GM23338 (cell line): ENCODE measurements around the gene TSSC4.

ENCODE experiments used
- CREB1 ChIP-seq: fragments of 250-450 bp; sonication (Bioruptor Pico); IDR thresholded peaks from 2 replicates; pipeline ENCODE4 v1.5.0; 2020; ENCODE audit warnings: low read depth, mild to moderate bottlenecking, moderate library complexity
- EZH2 ChIP-seq: fragments of 200-600 bp; sonication (generic); IDR thresholded peaks from one replicate; pipeline ENCODE4 v1.8.0; 2017; ENCODE audit warnings: antibody characterized with exemption, mild to moderate bottlenecking, low read depth; ENCODE audit not compliant: unreplicated experiment
- EZH2phosphoT487 ChIP-seq: fragments of 200-600 bp; sonication (generic); IDR thresholded peaks from one replicate; pipeline ENCODE4 v1.8.1; 2018; ENCODE audit warnings: antibody characterized with exemption; ENCODE audit not compliant: unreplicated experiment
- JUNB ChIP-seq: IDR thresholded peaks from one replicate; pipeline ENCODE4 v1.6.1; 2016; ENCODE audit warnings: antibody characterized with exemption; ENCODE audit not compliant: unreplicated experiment
- POLR2AphosphoS5 ChIP-seq: IDR thresholded peaks from 2 replicates; pipeline ENCODE4 v1.6.1; 2016; ENCODE audit warnings: antibody characterized with exemption, low read depth
- ZNF114 ChIP-seq: fragments of 250-450 bp; sonication (Bioruptor Pico); IDR thresholded peaks from 2 replicates; pipeline ENCODE4 v1.5.0; 2020; ENCODE audit warnings: mild to moderate bottlenecking, moderate library complexity
- ZNF331 ChIP-seq: fragments of 250-450 bp; sonication (Bioruptor Pico); IDR thresholded peaks from 2 replicates; pipeline ENCODE4 v1.5.0; 2020; ENCODE audit warnings: low read depth, mild to moderate bottlenecking, moderate library complexity
- TF ChIP-seq, protein P1 (sequence below): IDR thresholded peaks from one replicate; pipeline ENCODE4 v1.6.1; 2018; ENCODE audit warnings: antibody characterized with exemption; ENCODE audit not compliant: unreplicated experiment
- TF ChIP-seq, protein P2 (sequence below), 2 experiments: fragments of 200-600 bp in 1 of 2; sonication (generic) in 1 of 2; conservative IDR thresholded peaks; 2 replicates each; pipeline versions ENCODE4 v1.5.1 to v1.6.1; 2016 to 2017; ENCODE audit warnings: antibody characterized with exemption in 2 of 2, low read depth in 2 of 2, mild to moderate bottlenecking in 2 of 2, moderate library complexity in 1 of 2
- TF ChIP-seq, protein P3 (sequence below): fragments of 250-450 bp; sonication (Bioruptor Pico); IDR thresholded peaks from 2 replicates; pipeline ENCODE4 v1.5.0; 2020; ENCODE audit warnings: mild to moderate bottlenecking, moderate library complexity
- TF ChIP-seq, protein P4 (sequence below): IDR thresholded peaks from 2 replicates; pipeline ENCODE4 v1.6.1; 2016; ENCODE audit warnings: antibody characterized with exemption

DNA sequence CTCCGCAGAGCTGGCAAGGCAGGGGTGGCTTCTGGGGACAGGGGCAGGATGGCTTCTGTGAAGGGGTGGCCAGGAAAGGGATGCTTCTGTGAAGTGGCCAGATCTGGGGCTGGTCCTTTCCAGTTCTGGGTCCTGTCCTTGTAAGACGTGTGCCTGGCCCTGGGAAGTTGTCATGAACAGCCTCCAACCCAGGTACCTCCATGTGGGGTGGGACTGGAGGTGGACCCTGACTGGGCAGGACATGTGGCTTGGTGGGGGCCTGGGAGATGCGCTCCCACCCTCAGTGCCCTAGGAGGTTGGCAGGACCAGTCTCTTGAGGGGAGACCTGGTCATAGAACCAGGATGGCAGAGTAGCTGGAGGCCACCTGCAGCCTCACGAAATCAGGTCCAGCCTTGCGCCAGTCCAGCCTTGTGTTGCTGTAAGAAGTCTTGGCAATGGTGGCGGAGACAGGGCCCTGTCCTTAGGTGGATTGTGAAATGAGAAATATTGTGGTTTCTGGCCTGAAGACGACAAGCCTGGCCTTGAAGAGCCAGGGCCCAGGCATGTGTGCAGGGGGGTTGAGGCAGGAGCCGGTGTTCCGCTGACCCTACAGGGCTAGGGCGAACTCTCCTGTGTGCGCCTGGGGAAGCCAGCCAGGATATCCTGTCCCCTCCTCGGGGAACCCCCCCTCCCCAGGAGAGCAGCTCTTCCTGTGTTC is 46.9 kb downstream of the TSSC4 start:
- TF ChIP-seq, protein P1, sequence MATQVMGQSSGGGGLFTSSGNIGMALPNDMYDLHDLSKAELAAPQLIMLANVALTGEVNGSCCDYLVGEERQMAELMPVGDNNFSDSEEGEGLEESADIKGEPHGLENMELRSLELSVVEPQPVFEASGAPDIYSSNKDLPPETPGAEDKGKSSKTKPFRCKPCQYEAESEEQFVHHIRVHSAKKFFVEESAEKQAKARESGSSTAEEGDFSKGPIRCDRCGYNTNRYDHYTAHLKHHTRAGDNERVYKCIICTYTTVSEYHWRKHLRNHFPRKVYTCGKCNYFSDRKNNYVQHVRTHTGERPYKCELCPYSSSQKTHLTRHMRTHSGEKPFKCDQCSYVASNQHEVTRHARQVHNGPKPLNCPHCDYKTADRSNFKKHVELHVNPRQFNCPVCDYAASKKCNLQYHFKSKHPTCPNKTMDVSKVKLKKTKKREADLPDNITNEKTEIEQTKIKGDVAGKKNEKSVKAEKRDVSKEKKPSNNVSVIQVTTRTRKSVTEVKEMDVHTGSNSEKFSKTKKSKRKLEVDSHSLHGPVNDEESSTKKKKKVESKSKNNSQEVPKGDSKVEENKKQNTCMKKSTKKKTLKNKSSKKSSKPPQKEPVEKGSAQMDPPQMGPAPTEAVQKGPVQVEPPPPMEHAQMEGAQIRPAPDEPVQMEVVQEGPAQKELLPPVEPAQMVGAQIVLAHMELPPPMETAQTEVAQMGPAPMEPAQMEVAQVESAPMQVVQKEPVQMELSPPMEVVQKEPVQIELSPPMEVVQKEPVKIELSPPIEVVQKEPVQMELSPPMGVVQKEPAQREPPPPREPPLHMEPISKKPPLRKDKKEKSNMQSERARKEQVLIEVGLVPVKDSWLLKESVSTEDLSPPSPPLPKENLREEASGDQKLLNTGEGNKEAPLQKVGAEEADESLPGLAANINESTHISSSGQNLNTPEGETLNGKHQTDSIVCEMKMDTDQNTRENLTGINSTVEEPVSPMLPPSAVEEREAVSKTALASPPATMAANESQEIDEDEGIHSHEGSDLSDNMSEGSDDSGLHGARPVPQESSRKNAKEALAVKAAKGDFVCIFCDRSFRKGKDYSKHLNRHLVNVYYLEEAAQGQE: no peak
- TF ChIP-seq, protein P2, sequence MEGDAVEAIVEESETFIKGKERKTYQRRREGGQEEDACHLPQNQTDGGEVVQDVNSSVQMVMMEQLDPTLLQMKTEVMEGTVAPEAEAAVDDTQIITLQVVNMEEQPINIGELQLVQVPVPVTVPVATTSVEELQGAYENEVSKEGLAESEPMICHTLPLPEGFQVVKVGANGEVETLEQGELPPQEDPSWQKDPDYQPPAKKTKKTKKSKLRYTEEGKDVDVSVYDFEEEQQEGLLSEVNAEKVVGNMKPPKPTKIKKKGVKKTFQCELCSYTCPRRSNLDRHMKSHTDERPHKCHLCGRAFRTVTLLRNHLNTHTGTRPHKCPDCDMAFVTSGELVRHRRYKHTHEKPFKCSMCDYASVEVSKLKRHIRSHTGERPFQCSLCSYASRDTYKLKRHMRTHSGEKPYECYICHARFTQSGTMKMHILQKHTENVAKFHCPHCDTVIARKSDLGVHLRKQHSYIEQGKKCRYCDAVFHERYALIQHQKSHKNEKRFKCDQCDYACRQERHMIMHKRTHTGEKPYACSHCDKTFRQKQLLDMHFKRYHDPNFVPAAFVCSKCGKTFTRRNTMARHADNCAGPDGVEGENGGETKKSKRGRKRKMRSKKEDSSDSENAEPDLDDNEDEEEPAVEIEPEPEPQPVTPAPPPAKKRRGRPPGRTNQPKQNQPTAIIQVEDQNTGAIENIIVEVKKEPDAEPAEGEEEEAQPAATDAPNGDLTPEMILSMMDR (conservative IDR thresholded peaks at IDR 0.05; ENCODE audit: low read depth in 2 of 2): no peak
- TF ChIP-seq JUNB (no peak), EZH2 (no peak), POLR2AphosphoS5 (no peak), EZH2phosphoT487 (no peak), ZNF331 (CRISPR knock-in tag) (no peak), ZNF114 (CRISPR knock-in tag) (no peak), CREB1 (no peak)
- TF ChIP-seq, protein P3, sequence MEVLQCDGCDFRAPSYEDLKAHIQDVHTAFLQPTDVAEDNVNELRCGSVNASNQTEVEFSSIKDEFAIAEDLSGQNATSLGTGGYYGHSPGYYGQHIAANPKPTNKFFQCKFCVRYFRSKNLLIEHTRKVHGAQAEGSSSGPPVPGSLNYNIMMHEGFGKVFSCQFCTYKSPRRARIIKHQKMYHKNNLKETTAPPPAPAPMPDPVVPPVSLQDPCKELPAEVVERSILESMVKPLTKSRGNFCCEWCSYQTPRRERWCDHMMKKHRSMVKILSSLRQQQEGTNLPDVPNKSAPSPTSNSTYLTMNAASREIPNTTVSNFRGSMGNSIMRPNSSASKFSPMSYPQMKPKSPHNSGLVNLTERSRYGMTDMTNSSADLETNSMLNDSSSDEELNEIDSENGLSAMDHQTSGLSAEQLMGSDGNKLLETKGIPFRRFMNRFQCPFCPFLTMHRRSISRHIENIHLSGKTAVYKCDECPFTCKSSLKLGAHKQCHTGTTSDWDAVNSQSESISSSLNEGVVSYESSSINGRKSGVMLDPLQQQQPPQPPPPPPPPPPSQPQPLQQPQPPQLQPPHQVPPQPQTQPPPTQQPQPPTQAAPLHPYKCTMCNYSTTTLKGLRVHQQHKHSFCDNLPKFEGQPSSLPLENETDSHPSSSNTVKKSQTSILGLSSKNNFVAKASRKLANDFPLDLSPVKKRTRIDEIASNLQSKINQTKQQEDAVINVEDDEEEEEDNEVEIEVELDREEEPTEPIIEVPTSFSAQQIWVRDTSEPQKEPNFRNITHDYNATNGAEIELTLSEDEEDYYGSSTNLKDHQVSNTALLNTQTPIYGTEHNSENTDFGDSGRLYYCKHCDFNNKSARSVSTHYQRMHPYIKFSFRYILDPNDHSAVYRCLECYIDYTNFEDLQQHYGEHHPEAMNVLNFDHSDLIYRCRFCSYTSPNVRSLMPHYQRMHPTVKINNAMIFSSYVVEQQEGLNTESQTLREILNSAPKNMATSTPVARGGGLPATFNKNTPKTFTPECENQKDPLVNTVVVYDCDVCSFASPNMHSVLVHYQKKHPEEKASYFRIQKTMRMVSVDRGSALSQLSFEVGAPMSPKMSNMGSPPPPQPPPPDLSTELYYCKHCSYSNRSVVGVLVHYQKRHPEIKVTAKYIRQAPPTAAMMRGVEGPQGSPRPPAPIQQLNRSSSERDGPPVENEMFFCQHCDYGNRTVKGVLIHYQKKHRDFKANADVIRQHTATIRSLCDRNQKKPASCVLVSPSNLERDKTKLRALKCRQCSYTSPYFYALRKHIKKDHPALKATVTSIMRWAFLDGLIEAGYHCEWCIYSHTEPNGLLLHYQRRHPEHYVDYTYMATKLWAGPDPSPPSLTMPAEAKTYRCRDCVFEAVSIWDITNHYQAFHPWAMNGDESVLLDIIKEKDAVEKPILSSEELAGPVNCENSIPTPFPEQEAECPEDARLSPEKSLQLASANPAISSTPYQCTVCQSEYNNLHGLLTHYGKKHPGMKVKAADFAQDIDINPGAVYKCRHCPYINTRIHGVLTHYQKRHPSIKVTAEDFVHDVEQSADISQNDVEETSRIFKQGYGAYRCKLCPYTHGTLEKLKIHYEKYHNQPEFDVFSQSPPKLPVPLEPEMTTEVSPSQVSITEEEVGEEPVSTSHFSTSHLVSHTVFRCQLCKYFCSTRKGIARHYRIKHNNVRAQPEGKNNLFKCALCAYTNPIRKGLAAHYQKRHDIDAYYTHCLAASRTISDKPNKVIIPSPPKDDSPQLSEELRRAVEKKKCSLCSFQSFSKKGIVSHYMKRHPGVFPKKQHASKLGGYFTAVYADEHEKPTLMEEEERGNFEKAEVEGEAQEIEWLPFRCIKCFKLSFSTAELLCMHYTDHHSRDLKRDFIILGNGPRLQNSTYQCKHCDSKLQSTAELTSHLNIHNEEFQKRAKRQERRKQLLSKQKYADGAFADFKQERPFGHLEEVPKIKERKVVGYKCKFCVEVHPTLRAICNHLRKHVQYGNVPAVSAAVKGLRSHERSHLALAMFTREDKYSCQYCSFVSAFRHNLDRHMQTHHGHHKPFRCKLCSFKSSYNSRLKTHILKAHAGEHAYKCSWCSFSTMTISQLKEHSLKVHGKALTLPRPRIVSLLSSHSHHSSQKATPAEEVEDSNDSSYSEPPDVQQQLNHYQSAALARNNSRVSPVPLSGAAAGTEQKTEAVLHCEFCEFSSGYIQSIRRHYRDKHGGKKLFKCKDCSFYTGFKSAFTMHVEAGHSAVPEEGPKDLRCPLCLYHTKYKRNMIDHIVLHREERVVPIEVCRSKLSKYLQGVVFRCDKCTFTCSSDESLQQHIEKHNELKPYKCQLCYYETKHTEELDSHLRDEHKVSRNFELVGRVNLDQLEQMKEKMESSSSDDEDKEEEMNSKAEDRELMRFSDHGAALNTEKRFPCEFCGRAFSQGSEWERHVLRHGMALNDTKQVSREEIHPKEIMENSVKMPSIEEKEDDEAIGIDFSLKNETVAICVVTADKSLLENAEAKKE: no peak
- TF ChIP-seq, protein P4, sequence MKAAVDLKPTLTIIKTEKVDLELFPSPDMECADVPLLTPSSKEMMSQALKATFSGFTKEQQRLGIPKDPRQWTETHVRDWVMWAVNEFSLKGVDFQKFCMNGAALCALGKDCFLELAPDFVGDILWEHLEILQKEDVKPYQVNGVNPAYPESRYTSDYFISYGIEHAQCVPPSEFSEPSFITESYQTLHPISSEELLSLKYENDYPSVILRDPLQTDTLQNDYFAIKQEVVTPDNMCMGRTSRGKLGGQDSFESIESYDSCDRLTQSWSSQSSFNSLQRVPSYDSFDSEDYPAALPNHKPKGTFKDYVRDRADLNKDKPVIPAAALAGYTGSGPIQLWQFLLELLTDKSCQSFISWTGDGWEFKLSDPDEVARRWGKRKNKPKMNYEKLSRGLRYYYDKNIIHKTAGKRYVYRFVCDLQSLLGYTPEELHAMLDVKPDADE: no peak
